HEK293T (cell line): ENCODE results near the gene LARP6.

Experiments
- CTBP1 ChIP-seq: fragments of 450-650 bp; IDR thresholded peaks from 2 replicates; pipeline ENCODE4 v1.6.1; 2016; ENCODE audit warnings: borderline replicate concordance
- NFRKB ChIP-seq: fragments of 450-650 bp; IDR thresholded peaks from 2 replicates; pipeline ENCODE4 v1.6.1; 2016; ENCODE audit warnings: mild to moderate bottlenecking, moderate library complexity
- PKNOX1 ChIP-seq: fragments of 450-650 bp; IDR thresholded peaks from 2 replicates; pipeline ENCODE4 v1.6.1; 2016
- SP1 ChIP-seq: fragments of 450-650 bp; IDR thresholded peaks from 2 replicates; pipeline ENCODE4 v1.6.1; 2017
- SUZ12 ChIP-seq: fragments of 450-650 bp; IDR thresholded peaks from 2 replicates; pipeline ENCODE4 v1.6.1; 2016; ENCODE audit warnings: mild to moderate bottlenecking

GRCh38 chr15:70869346-70869745 lies 15.4 kb upstream of the LARP6 start:
- TF ChIP-seq NFRKB (no peak), SP1 (no peak), CTBP1 (no peak), SUZ12 (no peak), PKNOX1 (no peak)
